ENCODE data around the gene TECTA.

GRCh38 chr11:121228851-121229250 lies 127.8 kb downstream of the TECTA start:
- TF ChIP-seq RAD21 (conservative IDR thresholded peaks at IDR 0.05) = no peak
- TF ChIP-seq, protein P1, sequence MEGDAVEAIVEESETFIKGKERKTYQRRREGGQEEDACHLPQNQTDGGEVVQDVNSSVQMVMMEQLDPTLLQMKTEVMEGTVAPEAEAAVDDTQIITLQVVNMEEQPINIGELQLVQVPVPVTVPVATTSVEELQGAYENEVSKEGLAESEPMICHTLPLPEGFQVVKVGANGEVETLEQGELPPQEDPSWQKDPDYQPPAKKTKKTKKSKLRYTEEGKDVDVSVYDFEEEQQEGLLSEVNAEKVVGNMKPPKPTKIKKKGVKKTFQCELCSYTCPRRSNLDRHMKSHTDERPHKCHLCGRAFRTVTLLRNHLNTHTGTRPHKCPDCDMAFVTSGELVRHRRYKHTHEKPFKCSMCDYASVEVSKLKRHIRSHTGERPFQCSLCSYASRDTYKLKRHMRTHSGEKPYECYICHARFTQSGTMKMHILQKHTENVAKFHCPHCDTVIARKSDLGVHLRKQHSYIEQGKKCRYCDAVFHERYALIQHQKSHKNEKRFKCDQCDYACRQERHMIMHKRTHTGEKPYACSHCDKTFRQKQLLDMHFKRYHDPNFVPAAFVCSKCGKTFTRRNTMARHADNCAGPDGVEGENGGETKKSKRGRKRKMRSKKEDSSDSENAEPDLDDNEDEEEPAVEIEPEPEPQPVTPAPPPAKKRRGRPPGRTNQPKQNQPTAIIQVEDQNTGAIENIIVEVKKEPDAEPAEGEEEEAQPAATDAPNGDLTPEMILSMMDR (IDR thresholded peaks at IDR 0.05; ENCODE audit: poor library complexity, severe bottlenecking) = no peak
- TF ChIP-seq EP300 (conservative IDR thresholded peaks at IDR 0.05; ENCODE audit: poor library complexity, severe bottlenecking) = no peak
